Putamen (tissue), 1 donor: ENCODE data around the gene PLK3.
"Not testable (repeated sequence)": the region's sequence is repeated elsewhere in the genome, so short reads cannot be mapped to it uniquely, and the experiment has no call there.

ENCODE experiments used
- DNase-seq: peaks from one replicate; pipeline ENCODE4 v3.0.0-alpha.2; 2016; ENCODE audit warnings: low spot score

The PLK3 gene

DNA sequence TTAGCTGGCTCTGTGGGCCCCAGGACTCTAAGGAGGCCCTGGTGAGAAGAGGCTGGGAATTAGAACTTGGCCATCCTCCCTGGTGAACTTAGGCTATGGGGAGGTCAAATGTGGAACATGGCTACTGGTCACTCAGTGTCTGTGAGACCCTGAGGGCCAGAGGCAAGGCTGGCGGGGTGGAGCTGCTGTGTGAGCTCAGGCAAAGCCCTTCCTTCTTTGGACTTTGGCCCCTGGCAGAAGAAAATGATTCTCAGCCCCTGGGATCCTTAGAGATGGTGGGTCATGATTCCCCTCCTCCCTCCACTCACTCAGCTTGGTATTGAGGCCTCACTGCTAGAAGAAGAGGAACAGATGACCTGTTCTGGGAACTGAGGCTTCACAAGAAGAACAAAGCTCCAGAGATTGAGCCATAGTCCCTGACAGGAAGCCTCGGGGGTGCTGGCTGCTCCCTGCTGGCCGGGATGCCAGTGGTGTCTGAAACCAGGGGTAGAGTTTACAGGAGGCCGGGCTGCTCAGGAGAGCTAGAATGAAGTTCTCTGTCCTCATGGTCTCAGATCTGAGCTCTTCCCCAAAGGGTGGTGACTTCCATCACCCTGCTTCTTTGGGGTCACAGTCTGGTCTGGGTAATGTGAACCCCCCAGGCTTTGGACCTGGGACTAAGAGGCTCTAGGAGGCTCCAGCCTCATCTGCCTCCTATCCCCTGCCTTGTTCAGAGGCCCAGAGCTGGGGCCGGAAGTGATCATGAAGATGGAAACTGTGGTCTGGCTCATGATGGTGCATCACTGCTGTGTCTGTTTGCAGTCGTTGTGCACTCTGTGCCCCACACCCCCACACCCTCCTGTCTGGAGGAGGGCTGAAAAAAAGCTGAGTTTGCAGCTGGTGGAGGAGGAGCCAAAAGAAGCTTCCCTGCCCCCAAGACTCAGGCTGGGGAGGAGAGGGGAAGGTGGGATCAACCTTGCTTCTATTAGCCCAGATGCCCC lies 9.1 kb downstream of the PLK3 start:
- DNase-seq = no peak

DNA sequence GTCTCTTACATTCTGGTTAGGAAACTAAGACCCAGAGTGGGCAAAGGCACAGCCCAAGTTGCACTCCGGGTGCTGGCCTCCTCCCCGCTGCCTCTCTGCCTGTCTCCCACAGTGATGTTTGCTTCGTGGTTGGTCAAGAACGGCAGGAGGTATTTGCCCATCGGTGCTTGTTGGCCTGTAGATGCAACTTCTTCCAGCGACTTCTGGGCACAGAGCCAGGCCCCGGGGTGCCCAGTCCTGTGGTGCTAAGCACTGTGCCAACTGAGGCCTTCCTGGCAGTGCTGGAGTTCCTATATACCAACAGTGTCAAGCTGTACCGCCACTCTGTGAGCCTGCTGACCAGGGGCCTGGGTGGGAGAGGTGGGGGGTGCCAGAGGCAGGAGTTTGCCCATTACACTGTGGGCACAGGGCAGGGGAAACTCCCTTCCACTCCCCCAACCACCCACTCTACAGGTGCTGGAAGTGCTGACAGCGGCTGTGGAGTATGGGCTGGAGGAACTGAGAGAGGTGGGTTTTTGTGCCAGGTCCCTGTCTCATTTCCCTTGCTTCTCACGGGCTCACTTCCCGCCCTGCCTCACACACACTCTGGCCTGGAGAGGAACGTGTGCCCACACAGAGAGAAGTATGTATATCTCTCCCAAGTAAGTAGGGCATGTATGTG lies 10.1 kb downstream of the PLK3 start:
- DNase-seq = peak; percentile 45

DNA sequence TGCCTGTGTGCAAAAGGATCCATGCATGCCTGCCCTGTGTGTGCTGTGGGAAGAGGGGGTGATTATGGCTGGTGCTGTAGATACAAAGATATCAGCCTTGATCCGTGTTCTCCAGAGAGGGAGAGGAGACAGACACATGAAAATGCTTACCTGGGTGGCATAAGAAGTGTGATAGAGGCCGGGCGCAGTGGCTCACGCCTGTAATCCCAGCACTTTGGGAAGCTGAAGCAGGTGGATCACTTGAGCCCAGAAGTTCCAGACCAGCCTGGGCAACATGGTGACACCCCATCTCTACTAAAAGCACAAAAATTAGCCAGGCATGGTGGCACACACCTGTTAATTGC lies 10.6 kb downstream of the PLK3 start:
- DNase-seq = not testable (repeated sequence)

DNA sequence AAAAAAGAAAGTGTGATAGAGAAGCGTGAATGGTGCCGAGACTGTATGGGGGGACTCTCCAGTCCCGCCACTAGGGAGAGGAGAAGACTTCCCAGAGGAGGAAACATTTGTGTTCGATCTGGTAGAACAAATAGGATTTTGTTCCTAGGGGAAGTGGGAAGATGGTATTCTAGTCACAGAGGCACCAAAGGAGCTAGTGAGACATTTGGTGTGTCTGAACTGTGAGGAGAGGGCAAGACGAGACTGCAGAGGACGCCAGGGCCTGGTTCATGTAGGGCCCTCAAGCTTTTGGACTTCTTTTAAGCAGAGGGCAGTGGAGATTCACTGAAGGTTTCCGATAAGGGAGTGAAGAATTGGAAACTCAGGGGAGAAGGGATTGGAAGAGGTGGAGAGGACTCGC lies 11.1 kb downstream of the PLK3 start:
- DNase-seq = no peak

DNA sequence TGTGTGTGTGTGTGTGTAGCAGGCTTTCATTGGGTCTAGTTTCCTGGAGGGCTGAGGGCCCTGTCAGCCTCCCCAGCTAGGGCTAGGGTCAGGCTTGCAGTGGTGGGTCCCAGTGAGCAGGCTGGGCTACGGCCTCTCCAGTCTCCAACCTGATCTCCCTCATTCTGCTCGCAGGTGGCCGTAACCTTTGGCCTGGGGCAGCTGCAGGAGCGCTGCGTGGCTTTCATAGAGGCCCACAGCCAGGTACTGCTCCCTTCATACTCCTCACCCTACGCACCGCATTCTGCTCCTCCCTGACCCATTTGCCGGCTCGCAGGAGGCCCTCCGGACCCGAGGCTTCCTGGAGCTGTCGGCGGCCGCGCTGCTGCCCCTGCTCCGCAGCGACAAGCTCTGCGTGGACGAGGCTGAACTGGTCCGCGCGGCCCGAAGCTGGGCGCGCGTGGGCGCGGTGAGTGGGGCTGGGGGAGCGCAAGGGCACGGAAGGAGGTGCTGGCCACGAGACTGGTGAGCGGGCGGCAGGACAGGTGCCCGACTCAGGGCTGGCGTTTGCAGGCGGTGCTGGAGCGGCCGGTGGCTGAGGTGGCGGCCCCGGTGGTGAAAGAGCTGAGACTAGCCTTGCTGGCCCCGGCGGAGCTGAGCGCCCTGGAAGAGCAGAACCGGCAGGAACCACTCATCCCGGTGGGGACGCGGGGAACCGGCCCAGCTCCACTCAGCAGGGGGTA lies 12.8 kb downstream of the PLK3 start:
- DNase-seq = no peak

DNA sequence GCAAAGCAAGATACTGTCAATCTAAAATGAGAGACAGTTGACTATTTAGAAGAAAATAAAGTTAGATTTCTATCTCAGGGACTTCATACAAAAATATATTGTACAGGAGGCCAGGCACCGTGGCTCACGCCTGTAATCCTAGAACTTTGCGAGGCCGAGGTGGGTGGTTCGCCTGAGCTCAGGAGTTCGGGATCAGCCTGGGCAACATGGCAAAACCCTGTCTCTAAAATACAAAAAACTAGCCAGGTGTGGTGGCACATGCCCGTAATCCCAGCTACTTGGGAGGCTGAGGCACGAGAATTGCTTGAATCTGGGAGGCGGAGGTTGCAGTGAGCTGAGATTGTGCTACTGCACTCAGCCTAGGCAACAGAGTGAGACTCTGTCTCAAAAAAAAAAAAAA lies 15.7 kb downstream of the PLK3 start:
- not testable (repeated sequence) for DNase-seq

DNA sequence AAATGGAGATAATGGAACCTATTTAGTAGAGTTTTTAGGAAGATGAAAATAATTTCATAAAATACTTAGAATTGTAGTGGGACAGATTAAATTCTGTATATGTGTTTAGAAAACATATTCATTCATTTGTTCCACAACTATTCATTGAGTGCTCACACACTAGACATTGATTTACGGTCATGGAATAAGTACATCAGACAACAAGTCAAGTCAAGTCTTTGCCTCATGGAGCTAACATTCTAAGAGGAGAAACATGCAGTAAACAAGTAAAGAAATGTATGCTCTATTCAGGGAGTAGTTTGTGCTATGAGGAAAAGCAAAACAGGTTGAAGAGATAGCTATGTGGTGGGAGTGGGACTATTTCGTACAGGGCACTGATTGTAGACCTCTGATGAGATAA lies 17.1 kb downstream of the PLK3 start:
- no peak for DNase-seq

DNA sequence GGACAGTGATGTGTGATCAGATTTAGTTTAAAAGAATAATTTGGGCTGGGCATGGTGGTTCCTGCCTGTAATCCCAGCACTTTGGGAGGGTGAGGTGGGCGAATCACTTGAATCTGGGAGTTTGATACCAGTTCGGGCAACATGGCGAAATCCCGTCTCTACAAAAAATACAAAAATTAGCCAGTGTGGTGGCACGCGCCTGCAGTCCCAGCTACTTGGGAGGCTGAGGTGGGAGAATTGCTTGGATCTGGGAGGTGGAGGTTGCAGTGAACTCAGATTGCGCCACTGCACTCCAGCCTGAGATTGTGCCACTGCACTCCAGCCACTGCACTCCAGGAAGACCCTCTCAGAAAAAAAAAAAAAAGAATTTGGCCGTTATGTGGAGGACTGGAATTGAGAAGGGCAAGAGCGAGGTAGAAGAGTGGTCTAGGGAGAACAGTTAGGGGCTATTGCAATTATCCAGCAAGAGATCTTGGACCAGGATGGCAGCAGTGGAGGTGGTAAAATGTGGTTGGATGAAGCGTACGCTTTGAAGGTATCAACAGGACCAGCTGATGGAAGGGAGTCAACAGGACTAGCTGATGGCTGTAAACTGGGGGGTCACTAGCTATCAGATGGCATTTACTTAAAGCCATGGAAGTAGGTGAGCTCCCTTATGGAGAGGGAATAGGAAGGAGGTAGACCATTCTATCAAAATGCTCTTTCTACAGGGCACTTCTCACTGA lies 17.8 kb downstream of the PLK3 start:
- no peak for DNase-seq

DNA sequence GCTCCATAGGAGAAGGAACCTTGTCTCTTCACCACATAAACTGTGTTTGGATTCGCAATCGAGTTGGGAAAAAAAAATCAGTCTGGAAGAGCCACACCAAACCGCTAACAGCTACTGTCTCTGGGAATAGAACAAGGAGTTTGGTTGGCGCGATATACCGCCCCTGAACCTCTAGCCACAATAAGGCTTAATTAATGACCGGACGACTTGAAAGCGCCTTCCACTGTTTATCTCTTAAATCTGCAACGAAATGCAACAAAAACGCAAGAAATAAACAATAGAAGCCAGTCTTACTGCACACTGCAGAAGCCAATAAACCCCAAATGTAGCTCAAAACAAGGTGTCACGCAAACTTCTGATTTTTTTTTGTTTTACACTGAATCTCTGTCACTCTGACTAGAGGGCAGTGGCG lies 19.0 kb downstream of the PLK3 start:
- DNase-seq = no peak

DNA sequence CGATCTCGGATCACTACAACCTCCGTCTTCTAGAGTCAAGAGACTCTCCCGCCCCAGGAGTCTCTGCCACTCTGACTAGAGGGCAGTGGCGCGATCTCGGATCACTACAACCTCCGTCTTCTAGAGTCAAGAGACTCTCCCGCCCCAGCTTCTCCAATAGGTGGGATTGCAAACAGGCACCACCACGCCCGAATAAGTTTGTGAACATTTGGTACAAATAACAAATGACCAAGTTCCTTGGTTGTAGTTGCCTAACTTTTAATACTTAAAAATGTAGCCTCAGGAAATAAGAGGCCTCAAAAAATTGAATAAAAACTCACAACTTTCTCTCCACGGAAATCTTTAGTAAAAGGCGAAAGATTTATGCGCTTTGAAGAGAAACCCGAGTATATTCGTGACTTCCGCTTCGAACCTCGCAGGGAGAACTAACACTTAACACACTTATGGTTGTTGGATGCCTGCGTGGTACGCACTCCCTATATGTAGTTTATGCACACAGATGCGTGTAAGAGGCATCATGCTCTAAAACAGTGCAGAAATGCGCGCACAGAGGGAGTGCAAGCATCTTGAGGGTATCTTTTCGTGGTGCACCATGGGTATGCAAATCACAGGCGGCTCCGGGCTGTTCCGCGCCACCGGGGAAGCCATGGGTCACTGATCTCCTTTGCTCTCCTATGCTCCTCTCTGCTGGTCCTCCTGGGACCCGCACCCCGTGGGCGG lies 19.6 kb downstream of the PLK3 start:
- peak; percentile 81 for DNase-seq

DNA sequence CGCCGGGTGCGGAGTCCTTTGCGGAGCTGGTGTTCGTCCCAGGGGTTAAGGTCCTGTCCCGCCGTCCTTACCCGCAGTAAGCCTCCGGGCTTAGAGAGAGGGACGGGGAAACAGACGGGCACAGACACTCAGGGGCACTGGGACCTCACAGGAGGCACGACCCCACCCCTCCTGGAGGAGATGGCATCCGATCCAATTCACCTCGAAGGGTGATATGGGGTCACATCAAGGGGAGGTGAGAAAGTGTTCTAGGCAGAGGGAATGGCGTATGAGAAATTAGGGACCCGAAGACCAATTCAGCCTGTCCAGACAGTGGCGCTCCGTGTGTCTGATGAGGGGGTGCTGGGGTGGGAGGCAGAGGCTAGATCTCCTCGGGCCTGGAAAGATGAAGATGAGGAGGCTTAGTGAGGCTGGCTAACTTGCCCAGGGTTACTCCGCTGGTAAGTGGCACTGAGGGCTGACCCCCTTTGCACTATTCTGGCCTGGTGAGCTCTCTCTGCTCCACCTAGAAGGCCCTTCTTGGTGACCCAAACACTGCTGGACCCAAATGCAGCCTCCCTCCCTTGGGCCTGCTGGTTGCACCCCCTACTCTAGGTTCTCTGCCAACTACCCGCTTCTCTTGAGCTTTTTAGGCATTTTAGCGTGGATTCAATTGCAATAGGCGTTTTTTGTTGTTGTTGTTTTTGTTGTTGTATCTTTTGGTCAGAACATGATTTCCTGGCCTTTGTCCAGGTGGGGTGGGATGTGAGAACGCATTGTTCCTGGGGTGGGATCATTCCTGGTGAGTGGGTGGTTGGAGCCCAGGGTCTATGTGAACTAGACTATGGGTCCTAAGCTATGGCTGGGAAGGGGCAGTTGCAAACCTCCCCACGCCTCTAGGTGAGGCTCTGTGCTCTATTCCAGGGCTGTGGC lies 20.4 kb downstream of the PLK3 start:
- no peak for DNase-seq

DNA sequence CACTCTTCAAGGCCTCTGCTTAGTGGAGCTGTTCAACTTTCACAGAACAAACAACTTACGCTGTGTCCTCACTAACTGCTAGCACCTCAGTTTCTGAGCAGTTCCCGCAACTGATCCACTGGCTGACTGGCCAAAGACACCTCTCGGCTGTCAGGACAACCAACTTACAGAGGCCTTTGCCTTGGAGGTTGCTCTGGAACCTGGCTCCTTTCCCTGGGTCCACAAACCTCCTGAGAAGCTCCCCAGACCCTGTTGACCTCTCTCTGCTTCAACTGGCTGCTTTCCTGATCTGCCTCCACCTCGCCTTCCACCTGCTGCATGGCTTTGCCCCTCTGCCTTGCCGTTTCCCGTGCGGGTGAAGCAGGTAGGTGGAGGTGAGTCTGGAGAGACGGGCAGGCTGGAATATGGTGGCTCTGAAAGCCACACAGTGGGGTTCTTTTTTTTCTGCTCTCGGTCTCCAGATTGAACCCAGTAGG lies 21.1 kb downstream of the PLK3 start:
- no peak for DNase-seq

DNA sequence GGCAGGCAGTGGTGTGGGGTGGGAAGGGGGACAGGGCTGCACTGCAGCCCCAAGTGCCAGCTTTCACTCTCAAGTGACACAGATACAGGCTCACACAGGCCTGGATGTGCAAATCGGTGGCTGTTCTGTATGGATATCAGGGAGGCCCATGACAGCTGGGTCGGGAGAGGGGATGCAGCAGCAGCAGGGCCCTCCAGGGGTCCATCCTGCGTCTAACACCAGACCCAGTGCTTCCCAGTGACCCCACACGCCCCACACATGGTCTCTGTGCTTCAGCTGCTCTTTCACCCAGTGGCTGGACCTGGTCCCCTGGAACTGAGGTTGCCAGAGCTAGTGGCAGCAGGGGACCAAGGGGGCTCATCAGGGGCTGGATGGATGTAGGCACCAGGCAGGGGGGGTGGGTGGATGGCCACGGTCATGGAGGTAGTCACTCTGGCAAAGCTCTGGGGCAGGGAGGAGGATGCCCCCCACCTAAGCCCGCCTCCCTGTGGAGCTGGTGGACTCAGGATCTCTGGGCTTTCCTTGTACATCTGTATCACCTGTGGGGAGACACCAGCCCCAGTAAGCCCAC lies 22.0 kb downstream of the PLK3 start:
- DNase-seq = no peak

DNA sequence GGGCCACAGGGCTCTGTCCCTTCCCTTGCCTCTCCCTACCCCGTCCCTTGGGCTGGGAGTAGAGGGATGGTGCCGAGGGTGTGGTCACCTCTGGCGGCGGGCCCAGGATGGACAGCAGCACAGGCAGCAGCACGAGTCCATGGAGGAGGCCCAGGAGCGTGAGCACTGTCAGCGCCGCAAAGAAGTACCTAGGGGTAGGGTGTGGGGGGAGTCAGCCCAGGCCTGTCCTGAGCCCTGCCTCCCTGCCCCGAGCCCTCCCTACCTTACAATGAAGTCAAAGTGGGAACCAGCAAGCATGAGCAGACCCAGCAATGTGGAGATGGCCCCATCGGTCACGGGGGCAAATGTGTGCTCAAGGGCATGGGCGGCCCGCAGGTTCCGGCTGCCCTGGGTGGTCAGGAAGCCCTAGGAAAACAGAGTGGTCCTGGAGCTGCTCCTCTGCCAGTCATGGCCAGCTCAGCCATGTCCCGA lies 22.8 kb downstream of the PLK3 start:
- no peak for DNase-seq

DNA sequence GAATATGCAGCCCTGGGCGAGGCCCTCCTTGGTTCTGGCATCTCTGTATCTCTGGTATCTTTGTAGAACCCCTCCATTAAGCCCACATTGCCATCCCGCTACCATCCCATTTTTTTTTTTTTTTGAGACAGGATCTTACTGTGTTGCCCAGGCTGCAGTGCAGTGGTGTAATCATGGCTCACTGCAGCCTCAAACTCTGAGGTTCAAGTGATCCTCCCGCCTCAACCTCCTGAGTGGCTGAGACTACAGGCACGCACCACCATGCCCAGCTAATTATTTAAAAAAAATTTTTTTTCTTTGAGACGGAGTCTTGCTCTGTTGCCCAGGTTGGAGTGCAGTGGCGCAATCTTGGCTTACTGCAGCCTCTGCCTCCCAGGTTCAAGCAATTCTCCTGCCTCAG lies 24.2 kb downstream of the PLK3 start:
- not testable (repeated sequence) for DNase-seq

DNA sequence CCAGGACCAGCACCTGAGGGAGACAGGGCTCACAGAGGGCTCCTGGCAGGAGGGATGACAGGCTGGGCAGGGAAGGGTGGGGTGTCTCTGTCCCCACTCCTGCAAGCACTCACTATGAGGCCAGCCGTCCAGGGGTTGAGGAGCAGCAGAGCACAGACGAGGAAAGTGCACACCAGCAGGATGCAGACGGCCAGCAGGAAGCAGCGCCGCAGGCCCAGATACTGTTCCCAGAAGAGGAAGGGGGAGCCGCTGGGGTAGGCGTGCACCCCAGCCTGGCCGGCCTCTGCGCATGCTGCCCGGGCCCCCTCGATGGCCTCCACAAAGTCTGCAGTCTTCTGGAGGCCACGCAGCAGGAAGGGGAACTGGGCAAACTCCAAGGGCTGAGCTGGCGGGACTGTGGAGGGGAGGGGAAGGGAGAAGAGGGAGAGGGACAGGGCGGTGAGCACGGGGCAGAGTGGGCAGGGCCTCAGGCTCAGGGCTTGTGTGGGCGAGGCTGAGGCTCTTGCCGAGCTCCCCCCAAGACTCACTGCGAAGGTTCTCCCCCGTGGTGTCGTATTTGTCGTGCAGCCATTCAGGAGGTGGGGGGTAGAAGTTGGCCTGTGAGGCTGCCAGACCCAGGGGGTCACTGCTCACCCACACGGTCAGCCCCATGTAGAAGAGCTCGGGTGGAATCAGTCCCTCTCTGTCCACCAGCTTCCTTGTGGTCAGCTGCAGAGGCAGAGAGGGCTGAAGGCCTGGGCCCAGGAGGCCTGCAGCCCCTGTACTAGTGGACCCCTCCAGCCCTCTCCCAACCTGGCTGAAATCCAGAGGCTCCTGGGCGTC lies 26.4 kb downstream of the PLK3 start:
- peak; percentile 35 for DNase-seq

DNA sequence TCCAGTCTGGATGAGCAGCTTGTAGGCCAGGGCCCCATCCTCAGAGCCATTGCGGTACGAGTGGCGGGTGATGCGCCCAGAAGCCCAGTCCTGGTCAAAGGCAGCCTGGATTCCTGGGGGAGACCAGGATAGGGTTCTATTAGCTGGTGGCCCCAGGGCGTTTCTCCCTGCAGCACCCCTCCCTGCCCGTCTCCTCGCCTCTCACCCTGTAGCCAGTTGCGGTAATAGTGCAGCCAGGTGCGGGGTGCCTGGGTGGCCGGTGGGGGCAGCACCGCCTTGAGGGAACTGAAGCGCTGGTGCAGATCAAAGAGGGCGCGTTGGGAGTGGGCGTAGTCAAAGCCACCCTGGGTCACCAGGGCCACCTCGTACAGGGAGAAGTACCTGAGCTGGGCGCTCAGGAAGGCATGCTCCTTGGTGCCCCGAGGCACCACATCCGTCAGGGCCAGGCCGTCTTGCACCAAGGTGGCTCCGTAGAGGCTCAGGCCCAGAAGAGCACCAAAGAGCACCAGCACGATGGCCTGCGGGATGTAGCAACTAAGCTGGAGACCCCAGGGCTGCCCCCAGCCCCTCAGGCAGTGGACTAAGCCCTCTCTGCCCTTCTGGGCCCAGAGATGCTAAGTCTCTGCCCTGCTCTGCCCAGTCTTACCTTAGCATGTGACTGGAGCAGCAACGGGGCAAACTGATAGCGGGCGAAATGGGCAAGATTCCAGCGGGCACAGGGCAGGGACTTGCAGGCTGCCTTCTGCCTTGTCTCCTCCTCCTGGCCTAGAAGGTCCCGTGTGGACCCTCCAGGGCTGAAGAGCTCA lies 27.2 kb downstream of the PLK3 start:
- DNase-seq = no peak
